Psoas muscle (tissue), 8 donors: Measurements from ENCODE around the gene PRPS1. TPM values are rescaled to one million over a fixed set of nuclear protein-coding genes. Genes with fewer than 3 reads are reported as not detected.
"Not testable (repeated sequence)": the region's sequence is repeated elsewhere in the genome, so short reads cannot be mapped to it uniquely, and the experiment has no call there.

Experiments
- ATAC-seq, 4 donors: fragments of 200-7000 bp; cut with Tn5 transposase; one replicate each; pipeline ENCODE4 v1.9.1; 2020; ENCODE audit warnings: moderate library complexity in 3 of 4, mild to moderate bottlenecking in 2 of 4
- DNase-seq, 2 donors: peaks; one replicate each; pipeline ENCODE4 v3.0.0-alpha.2; 2020
- H3K27ac ChIP-seq: fragments of 200-600 bp; one replicate; pipeline ENCODE4 v1.8.0; 2022
- H3K27me3 ChIP-seq, 3 donors: fragments of 200-600 bp in 1 of 3; one replicate each; pipeline versions ENCODE4 v1.6.1 to v1.8.0; 2013 to 2022; ENCODE audit warnings: low read length in 2 of 3, mild to moderate bottlenecking in 2 of 3, moderate library complexity in 1 of 3; ENCODE audit not compliant: insufficient read depth in 3 of 3
- H3K36me3 ChIP-seq, 2 donors: fragments of 200-600 bp in 1 of 2; one replicate each; pipeline versions ENCODE4 v1.6.1 to v1.8.0; 2013 to 2022; ENCODE audit warnings: low read depth in 1 of 2, mild to moderate bottlenecking in 1 of 2, moderate library complexity in 1 of 2; ENCODE audit not compliant: insufficient read depth in 1 of 2
- H3K4me1 ChIP-seq: fragments of 200-600 bp; one replicate; pipeline ENCODE4 v1.8.0; 2022
- H3K4me3 ChIP-seq: fragments of 200-600 bp; one replicate; pipeline ENCODE4 v1.8.0; 2022; ENCODE audit warnings: mild to moderate bottlenecking
- H3K9me3 ChIP-seq: fragments of 200-600 bp; one replicate; pipeline ENCODE4 v1.8.0; 2022
- WGBS, 3 donors: extraction: QIAGEN DNeasy Blood & Tissue Kit; methylation state at CpG; one replicate each; pipeline versions ENCODE4 v1.1.6 to v1.1.7; 2013; 5-methylcytosine and 5-hydroxymethylcytosine counted together
- intact Hi-C, 2 donors: fragments of 100-400 bp; cut with DNase I; formaldehyde crosslinking; loops; one replicate each; pipeline versions ENCODE4 v1.11.0 to v1.14.2; 2022
- polyA plus RNA-seq, 3 donors: library from polyadenylated mRNA; stranded (reverse); fragments of 200-250 nt; gene quantifications; one replicate each; pipeline ENCODE4 v1.2.3, GENCODE V29; 2013
- total RNA-seq, 4 donors: library from RNA; stranded (reverse); fragmentation: NEBNext Ultra II Directional in 2 of 4; extraction: Animal tissue kit (Norgen Biotek cat#: 25700) in 2 of 4; gene quantifications; one replicate each; pipeline versions ENCODE4 v1.2.1 to v1.2.4, GENCODE V29; 2021 to 2023
- TF ChIP-seq, protein P1 (sequence below): fragments of 200-600 bp; IDR thresholded peaks from one replicate; pipeline ENCODE4 v1.8.0; 2022; ENCODE audit warnings: antibody characterized with exemption
- donor health status: healthy with polysubstance abuse.
- donor health status: DM: no; HTN: no; CAD: no; lungs with moderate emphysema.
- donor health status: Bipolar disorder and iron deficiency.
- donor health status: healthy.
- donor health status: DM: yes; HTN: yes; CAD: no.
- donor health status: DM: no; HTN: no; CAD: no.
- donor health status: DM: no; HTN: no; CAD: no.
- donor health status: DM: yes; HTN: yes; CAD: no.

PRPS1 gene
- total and polyA plus RNA-seq, 7 donors: 20.7 to 63.2 (median 43.1) TPM

DNA sequence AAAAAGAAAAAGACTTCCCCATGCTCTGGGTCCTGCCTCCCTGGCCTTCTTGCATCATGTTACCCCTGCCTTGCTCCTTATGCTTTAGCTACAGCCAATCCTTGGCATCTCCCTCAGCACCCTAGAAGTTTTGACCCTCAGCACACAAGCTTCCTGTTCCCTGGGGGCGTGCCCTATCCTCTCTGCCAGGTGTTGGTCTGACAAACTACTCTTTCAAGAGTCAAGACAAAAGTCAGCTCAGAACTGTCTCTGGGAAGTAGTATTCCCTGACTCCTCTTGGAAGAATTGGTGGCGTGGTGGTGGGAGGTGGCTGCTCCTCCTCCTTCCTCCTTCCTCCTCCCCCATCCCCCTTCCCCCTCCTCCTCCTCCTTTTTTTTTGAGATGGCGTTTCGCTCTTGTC lies 41.0 kb downstream of the PRPS1 start:
- ATAC-seq: no peak

GRCh38 chrX:107669885-107670628 lies 41.7 kb downstream of the PRPS1 start:
- Histone ChIP-seq H3K27ac (peak overlapping the region; percentile 38), H3K36me3 (no peaks in the 10 kb centered on the region), H3K4me1 (peaks cover 17% of the 10 kb centered on the region), H3K27me3 (peaks cover 0 to 11% (median 0%) of the 10 kb centered on the region in 3 donors), H3K4me3 (no peak overlapping the region), H3K9me3 (no peaks in the 10 kb centered on the region)
- peak in 1 of 4 donors; percentile 48 for ATAC-seq
- intact Hi-C loops: no loop called here
- WGBS, 3 donors: 30 to 46% (median 37%) methylated on average over 5 of the region's 5 CpGs
- DNase-seq: no peak
- TF ChIP-seq, protein P1, sequence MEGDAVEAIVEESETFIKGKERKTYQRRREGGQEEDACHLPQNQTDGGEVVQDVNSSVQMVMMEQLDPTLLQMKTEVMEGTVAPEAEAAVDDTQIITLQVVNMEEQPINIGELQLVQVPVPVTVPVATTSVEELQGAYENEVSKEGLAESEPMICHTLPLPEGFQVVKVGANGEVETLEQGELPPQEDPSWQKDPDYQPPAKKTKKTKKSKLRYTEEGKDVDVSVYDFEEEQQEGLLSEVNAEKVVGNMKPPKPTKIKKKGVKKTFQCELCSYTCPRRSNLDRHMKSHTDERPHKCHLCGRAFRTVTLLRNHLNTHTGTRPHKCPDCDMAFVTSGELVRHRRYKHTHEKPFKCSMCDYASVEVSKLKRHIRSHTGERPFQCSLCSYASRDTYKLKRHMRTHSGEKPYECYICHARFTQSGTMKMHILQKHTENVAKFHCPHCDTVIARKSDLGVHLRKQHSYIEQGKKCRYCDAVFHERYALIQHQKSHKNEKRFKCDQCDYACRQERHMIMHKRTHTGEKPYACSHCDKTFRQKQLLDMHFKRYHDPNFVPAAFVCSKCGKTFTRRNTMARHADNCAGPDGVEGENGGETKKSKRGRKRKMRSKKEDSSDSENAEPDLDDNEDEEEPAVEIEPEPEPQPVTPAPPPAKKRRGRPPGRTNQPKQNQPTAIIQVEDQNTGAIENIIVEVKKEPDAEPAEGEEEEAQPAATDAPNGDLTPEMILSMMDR: no peak

More for the DNA sequence above, 41.0 kb downstream of the PRPS1 start:
- intact Hi-C loops: no loop called here
- no peak overlapping the region for H3K4me3 ChIP-seq
- 57 to 72% (median 64%) methylated on average over 2 to 4 of the region's 4 CpGs for WGBS, 3 donors
- H3K9me3 ChIP-seq: no peaks in the 10 kb centered on the region
- TF ChIP-seq, protein P1: no peak
- peaks cover 0 to 7% (median 0%) of the 10 kb centered on the region in 3 donors for H3K27me3 ChIP-seq
- H3K4me1 ChIP-seq: peaks cover 11% of the 10 kb centered on the region
- DNase-seq: no peak
- peaks cover 0 to 5% of the 10 kb centered on the region in 2 donors for H3K36me3 ChIP-seq
- H3K27ac ChIP-seq: no peak overlapping the region

GRCh38 chrX:107671256-107671655 lies 42.9 kb downstream of the PRPS1 start:
- WGBS, 3 donors: 82 to 99% (median 92%) methylated on average over 9 of the region's 9 CpGs
- H3K36me3 ChIP-seq, ATAC-seq, H3K9me3 ChIP-seq, H3K4me3 ChIP-seq, DNase-seq, intact Hi-C loops, H3K27ac ChIP-seq: not testable (repeated sequence)
- peaks cover 24% of the 10 kb centered on the region for H3K4me1 ChIP-seq
- peaks cover 0 to 14% (median 0%) of the 10 kb centered on the region in 3 donors for H3K27me3 ChIP-seq

GRCh38 chrX:107672955-107673378 lies 44.7 kb downstream of the PRPS1 start:
- DNase-seq: peak; percentile 75 to 88
- peak; percentile 57 to 69 (median 62) for ATAC-seq
- 4 to 24% (median 9%) methylated on average over 2 to 9 of the region's 9 CpGs for WGBS, 3 donors
- H3K36me3 ChIP-seq: no peaks in the 10 kb centered on the region
- no peaks in the 10 kb centered on the region for H3K9me3 ChIP-seq
- intact Hi-C loops: loop anchor here in 1 of 2 donors (1.0 to 2.0 kb wide), 2 partner anchors 45 to 104 kb away; partner anchors contain the start of gene NCBP2L
- H3K4me3 ChIP-seq: no peak overlapping the region
- H3K27me3 ChIP-seq: peaks cover 0 to 7% (median 0%) of the 10 kb centered on the region in 3 donors
- H3K27ac ChIP-seq: peak overlapping the region; percentile 83
- TF ChIP-seq, protein P1: peak; percentile 61
- H3K4me1 ChIP-seq: peaks cover 24% of the 10 kb centered on the region

DNA sequence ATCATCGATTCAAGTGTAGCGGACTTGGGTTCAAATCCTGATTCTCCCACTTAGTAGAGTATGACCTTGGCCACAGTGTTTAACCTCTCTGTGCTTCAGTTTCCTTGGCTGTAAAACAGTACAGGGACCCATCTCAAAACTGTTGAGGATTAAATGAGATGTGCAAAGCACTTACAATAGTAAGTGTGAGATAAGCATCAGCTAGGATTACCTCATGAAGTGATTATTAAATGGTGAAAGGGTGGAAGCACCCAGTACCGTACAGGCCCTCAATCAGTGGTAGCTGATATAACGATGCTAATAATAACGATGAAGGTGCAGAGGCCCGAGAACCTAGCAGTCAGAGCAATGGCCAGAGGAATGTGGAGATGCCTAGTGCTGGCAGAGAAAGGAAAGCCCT lies 45.1 kb downstream of the PRPS1 start:
- Histone ChIP-seq H3K4me3 (no peak overlapping the region), H3K4me1 (peaks cover 24% of the 10 kb centered on the region), H3K36me3 (no peaks in the 10 kb centered on the region), H3K27ac (peak overlapping the region; percentile 83), H3K27me3 (peaks cover 0 to 10% (median 0%) of the 10 kb centered on the region in 3 donors), H3K9me3 (no peaks in the 10 kb centered on the region)
- WGBS, 3 donors: 34 to 68% (median 60%) methylated on average over 6 of the region's 6 CpGs
- ATAC-seq: peak in 2 of 4 donors; percentile 3 to 8
- no peak for DNase-seq
- intact Hi-C loops: loop anchor here in 1 of 2 donors (1.0 to 2.0 kb wide), 2 partner anchors 45 to 103 kb away; partner anchors contain the start of gene NCBP2L
- TF ChIP-seq, protein P1: no peak
